HG02623 (cell line): ENCODE measurements around the gene PTPRM.

Source experiments
- ATAC-seq: cut with Tn5 transposase; IDR thresholded peaks from one replicate; pipeline ENCODE4 v1.9.1; 2021; ENCODE audit warnings: moderate library complexity; ENCODE audit not compliant: unreplicated experiment

The PTPRM gene

DNA sequence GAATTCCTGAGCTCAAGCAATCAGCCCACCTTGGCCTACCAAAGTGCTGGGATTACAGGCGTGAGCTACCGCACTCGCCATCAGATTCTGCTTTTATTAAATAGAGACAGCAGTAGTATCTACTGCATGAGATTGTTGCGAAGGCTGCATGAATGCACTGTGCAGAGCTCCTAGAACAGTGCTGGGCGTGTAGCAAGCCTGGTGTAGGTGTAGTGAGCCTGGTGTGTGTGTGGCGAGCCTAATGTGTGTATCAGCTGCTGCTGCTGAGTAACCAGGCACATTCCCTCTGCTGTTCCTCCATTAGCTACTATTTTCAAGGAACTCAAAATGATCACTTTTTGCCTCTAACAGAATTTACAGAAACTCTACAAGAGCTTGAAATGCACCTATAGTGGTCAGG, 57.6 kb downstream of the PTPRM start:
- no peak for ATAC-seq

DNA sequence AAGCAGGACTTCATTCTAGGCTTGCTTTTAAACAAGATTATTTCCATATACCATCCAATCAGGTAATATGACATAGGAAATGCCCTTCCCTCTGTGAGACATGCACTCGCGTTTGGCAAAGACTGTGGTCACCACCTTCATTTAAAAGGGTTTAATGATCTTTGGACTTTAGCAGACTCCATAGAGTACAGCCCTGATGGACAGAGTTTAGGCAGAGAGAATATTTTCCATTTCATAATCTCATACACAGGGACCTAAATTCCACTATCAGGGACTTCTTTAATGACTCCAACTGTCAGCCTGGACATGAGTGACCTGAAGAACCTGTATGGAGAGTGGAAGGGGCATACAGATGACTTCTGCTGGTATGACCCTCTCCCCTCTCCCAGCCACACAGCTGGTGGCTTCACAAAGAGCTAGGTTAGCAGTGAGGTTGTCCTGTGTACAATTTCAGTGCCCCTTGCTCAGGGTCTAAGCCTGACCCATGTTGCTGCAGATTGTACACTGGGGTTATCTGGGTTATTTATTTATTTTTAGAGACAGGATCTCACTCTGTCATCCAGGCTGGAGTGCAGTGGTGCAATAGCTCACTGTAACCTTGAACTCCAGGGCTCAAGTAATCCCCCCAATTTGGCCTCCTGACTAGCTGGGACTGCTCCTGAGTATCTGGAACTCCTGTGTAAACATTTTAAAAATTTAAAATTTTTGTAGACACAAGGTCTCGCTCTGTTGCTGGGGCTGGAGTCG, 59.2 kb downstream of the PTPRM start:
- ATAC-seq, result no peak

DNA sequence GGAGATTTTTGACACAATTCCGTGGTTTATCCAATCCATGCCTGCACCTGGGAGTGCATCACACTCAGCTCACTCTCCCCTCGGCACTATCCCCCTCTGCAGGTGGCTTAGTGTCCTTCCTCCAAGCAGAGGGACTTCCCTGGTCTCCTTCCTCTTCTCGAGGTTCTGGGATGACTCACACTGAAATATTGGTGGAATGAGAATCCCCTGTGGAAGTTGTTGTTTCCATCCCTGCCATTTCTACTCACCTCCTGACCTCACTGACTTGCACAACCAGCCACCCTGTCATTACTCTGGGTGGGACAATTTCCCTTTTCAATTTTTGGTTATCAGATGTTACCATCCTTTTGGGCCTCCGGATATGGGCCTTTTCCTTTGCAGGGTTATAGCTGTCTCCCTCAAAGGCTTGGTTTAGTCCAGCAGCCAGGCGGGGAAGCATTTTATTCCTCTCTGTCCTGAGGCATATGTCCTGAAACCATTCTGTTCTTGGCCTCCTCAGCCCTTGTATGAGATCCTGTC, 59.9 kb downstream of the PTPRM start:
- no peak for ATAC-seq

DNA sequence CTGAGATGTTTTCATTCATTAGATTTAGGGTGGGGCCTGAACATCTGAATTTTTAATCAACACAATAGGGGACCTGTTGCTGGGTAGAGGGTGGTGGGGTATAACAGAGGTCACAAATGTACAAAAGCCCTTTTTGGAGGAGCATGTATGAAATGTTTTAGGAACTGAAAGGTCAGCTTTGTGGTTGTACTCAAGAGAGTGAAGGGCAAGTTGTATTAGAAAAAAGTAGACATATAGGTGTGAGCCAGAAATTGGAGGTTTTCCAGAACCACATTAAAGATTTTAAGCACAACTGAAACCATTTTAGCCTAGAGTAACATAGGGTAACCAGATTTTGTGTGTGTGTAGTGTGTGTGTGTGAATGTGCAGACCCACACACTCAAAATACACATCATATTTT, 62.3 kb downstream of the PTPRM start:
- ATAC-seq, result no peak

DNA sequence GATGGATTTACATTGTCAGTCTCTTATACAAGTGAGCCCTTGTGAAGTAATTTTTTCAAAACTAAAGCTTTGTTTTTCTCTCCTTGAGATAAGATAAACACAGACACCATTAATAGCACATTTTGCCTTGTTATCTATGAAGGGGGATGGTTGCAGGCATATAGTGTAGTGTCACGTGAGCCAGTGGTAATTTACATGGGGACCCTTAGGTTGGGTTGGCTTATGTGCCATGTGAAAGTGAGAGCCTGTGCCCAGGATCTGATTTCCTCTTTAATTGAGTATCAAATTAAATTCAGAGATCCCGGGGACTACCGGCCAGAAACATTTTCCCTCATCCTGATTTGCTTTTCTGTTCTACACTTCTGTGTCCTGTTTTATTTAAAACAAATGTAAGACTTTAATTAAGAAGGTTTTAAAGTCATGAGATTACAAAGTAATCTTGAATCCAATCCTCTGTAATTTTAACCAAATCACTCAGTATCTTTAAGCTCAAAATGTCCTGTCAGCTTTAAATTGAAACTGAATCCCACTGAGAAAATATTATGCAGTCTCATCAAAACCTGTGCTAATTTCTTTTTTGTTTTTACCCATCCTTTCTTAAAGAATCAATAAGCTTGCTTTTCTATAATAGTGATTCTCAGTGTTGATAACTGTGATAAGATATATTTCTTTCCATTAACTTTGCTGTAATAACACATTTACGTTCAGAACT, 63.8 kb downstream of the PTPRM start:
- no peak for ATAC-seq

DNA sequence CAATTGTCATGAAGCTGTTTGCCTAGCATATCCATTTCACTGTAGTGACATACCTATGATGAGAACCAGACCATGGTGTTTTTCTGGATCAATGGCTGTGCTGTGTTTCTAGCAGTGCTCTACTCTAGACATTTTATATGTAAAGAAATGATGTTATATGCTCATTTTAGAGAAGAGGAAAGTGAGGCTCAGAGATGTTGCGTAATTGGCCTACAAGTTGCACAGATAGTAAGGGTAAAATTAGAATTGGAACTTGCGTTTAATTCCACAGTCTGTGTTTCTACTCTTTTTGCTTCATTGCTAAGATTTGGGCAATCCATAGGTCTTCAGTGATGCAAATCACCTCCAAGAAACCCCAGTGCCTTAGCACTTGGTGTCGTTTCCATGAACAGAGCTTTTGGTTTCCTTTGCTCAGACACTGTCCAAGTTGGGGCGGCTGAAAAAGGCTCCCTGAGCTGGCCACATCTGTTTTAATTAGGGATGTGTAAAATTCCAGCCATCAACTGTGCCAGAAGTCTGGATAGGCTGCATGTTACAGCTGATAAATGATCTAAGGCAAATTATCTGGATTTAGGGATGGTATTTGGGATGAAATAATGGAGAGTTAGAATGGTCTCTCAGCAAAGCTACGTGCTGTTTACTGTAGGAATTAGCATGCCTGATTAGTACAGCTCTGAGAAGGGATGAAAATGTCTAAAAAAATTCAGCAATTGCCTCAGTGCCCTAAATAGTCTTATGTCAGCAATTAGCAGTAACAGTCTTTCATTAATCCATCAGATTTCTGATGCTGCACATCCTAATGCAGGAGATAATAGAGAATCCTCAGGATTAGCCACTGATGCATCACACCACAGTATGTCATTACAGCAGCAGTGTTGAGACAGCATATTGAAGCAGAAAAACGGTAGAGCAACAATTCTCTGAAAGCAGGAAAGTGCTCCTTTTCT, 65.3 kb downstream of the PTPRM start:
- no peak for ATAC-seq

DNA sequence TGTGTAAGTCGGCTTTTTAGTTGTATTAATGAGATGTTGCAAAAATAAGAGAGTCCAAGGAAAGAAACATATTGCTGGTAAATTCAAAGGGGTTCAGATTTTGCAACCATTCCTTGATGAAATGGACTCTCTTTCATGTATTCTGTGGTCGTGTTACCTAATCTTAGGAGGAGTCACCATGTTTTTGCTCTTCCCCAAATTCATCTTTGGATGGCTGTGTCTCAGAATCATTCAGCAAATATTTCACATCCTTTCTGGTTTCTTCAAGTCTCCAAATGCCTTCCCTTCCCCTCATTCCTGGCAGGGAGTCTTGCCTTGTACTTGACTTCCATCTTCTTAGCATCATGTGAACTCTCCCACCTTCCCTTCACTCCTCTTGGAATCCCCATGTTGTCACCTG, 66.1 kb downstream of the PTPRM start:
- ATAC-seq, result no peak

DNA sequence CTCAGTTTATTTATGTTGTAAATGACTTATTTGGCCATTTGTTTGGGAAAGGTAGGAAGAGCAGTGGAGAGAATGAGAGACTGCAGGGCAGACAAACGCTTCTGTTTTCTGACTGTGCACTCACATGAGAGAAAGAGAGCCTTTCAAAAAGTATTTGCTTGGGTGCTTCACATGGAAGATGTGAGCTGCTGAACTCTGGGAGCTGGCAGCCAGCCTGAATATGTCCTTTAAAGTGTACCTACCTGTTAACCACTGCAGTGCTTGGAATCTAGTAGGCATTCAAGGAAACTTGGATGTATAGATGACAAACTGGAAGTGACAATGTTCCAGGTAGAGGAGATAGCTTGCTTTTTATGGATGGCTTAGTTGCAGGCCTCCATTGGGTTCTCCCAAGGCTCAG, 68.8 kb downstream of the PTPRM start:
- no peak for ATAC-seq

DNA sequence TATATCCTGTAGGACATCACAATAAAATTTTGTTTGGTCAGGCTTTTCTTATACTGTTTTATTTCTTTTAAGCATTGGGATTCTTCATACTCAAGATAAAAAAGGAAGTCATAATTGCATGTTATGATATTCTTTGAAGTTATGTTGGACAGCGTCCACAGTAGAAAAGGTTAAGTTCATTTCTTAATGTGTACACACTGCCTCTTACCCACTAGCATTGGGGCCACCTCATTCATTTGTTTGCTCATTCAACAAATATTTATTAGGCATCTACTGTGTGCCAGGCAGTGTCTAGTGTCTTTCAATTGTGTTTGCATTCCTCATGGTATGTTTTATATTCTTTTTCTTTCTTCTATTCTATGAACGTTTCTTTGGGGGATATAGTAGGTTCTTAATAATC, 70.2 kb downstream of the PTPRM start:
- ATAC-seq, result no peak

DNA sequence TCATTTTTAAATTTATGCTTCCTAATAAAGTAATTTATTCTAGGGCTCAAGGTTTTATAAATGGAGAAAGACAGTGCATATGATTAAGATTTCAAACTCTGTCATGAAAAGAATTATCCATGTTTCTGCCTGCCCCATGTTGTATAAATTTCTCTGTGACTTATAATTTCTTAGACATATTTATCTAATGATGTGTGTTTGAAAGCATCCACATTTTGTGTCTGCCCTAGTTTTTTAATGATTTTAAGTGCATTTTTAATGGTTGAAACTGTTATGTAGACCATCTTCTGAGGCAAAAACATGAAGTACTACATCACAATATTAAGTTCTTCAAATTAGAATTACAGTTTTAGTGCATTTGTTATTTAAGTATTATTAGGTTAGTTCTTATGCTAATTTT, 71.2 kb downstream of the PTPRM start:
- no peak for ATAC-seq

DNA sequence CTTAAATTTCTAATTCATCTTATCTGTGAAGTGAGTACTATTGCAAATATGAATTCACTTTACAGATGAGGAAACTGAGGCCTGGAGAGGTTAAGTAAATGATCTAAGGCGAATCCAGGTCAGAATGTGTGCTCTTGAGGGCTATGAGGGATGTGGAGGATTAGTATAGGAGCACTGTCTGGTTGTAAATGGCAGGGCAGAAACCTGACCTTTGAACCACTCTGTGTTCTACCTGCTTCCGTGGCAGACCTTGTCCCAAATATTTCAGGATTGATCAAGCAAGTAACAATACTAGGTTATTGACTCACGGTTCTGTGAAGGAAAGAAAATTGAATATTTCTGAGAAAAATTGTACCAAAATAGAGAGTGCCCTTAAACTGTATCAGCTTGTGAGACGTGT, 74.7 kb downstream of the PTPRM start:
- ATAC-seq, result no peak

DNA sequence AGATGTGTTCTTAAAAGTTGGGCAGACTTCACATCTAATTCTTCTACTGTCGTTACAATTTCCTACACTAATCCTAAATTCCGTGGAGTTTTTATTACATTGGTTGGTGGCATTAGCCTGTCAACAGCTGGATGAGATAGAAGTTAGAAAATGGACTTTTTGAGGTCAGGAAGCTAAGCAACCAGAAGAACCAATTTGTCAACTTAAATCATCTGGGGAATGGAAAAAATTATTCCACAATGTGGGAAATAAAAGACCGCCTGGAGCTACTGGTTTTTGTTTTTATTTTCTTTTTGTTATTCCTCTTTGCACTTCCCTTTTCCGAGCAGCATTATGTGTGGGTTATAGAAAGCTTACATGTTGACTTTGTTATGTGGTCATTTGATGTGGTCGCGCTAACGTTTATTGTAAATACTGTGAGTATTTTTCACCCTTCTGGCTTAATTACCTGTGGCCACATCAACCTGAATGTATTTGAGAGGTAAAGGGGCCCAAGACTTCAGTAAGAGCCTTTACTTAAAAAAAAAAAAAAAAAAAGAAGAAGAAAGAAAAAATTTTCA, 75.3 kb downstream of the PTPRM start:
- no peak for ATAC-seq

DNA sequence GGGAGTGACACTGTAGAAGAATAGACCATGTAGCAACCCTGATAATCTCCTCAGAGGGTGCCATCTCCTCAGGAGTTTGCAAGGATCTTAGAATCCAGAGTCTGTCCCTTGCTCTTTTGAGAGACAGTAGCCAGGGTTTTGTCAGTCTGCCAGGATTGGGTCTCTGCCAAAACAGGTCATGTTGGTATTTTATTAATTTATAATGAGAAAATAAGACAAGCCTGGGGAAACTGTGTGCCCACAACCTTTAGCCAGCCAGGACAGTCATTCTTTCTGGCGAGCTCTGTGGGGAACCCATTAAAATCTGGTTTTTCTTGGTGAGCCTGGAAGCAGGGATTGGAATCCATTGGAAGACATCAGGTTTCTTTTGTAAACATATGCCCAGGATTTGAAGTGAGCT, 78.6 kb downstream of the PTPRM start:
- no peak for ATAC-seq

DNA sequence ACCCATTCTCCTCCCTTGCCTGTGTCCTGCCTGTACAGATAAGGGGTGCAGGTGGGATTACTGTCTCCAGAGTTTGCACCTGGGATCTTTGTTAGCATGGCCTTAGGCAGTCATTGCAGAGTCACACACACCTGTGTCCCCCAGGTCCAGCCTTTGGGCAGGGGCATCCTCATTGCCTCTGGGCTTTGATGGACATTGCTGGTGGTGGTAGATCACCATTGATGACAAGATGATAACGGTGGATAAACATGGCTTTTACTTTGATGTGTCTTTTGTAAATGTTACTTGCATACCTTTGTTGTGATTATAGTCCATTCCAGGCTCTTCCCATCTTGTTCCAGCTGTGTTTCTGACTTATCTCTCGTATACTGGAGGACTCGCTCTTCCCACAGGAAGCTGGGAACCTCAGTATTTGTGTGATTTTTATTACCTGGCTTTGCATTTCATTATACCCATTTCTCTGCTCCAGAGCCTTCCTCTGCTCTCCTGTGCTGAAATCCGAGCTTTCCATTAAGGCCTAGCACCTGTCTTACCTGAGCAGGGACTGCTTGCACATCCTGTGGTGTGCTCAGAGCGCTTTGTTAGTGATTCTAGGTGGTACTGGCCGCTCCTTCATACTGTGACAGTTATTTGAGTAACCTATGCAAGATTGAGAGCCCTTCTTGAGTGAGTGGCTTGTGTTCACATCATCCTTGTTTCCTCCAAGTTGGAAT, 79.2 kb downstream of the PTPRM start:
- ATAC-seq, result no peak

DNA sequence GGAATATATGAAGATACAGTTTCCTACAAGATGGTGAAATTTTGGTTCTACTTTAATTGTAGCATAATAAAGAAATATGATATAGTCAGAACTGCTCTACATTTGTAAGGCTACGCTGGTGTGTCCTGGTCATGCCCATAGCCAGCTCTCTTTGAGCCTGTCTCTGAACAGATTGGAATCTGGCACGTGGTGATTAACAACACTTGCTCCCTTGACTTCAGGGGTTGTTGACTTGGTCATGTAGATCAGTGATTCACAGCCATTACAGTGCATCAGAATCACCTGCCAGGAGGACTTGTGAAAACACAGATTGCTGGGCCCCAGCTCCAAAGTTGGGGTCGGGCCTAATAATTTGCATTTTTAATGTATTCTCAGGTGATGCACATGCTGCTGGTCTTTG, 80.4 kb downstream of the PTPRM start:
- no peak for ATAC-seq

DNA sequence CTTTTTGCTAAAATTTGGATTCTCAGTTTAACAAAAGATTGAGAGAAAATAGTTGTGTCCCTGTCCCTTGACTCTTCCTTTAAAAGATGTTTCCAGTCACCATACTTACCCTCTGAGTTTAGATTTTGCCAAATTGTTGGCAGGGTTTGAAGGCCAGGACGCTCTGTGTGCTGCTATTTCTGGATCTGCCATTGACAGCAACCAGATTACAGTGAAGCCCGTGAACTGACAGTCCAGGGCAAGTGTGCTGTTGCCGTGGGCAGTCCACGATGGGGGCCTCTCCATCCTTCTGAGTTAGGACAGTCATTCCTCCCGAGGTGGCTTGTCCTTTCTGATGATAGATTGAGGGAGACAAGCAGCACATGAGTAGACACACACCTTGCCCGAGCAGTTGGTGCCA, 89.9 kb downstream of the PTPRM start:
- ATAC-seq, result no peak

DNA sequence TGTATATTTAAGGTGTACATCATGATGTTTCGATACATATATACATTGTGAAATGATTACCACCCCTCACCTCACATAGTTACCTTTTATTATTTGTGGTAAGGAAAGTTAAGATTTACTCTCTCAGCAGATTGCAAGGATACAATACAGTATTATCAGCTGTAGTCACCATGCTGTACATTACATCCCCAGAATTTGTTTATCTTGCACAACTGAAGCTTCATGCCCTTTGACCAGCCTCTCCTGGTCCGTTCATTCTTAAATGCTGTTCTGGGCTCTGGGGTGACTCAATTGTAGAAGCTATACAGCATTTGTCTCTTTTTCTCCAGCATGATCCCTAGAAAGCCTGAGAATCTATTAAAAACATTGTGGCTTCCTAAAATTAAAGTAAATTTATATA, 90.8 kb downstream of the PTPRM start:
- ATAC-seq, result no peak

DNA sequence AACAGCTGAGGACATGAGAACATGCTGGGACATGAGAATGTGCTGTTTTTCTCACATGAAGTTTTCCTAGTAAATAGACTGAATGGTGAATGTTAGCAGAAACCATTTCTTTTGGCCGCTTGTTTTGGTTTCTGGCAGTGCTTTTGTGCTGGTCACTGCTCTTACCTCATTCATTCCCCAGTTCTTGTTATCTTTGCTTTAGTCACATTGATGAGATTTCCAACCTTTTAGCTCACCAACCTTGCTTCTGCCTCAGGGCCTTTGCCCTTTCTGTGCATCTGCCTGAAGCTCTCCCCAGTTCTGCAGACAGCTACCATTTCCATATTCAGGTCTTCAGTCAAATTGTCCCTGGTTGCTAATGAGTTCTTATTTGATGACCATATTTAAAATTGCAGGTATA, 91.6 kb downstream of the PTPRM start:
- no peak for ATAC-seq

DNA sequence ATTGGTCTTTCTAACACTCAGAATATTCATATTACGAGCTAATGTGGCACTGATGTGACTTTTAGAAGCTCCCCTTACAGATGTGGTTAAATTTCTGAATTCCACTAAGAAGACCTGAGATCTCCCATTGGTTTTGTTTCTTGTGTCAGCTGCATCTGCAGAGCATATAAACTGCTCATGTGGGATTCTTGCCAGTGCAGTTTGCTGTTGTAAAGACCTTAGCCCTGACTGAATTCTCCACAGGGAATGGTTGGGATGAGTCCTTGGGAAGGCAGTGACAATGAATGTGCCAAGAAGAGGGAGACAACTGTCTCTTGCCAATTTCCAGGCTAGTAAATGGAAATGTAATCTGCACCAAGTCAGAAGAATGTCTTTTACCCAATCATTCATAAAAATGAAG, 94.1 kb downstream of the PTPRM start:
- ATAC-seq, result no peak

DNA sequence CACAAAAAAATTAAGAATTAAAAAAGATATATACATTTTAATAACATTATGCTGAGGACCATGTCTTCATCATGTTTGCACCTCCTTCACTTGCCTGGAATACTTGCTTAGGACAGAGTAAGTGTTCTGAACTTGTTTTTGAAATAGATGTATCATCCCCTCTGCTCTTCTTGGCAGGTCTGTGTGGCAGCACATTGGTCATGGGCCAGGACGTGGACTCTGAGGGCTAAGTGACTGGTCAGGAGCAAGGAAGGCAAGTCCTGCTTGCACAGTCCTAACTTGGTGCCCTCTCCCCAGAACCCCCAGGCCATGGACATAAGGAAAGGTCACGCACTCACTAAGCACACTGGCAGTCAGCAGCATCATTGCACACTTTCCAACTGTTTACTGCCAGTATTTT, 95.8 kb downstream of the PTPRM start:
- no peak for ATAC-seq
